HEK293 (cell line): ENCODE results near the gene LDLRAD3.
A peak's percentile ranks its signal among the peaks of the same experiment; 100 is the strongest.

ENCODE experiments used
- CTCF ChIA-PET: fragments of 350-600 bp; formaldehyde crosslinking; extraction: SDS; loops from one replicate; lab custom pipeline; 2021; ENCODE audit warnings: antibody characterized with exemption; lab: Yijun Ruan, JAX
- POLR2A ChIA-PET: fragments of 300-600 bp; formaldehyde crosslinking; extraction: SDS; loops from one replicate; lab custom pipeline; 2020; ENCODE audit warnings: antibody characterized with exemption, inconsistent platforms; lab: Yijun Ruan, JAX
- H3K27ac ChIP-seq: fragments of 200-500 bp; sonication (Bioruptor generic); 2 replicates; pipeline ENCODE4 v1.5.1; 2014; ENCODE audit warnings: low read depth, low read length, control low read depth, inconsistent platforms; ENCODE audit errors: extremely low read depth
- H3K36me3 ChIP-seq, 2 experiments: fragments of 200-500 bp in 1 of 2; sonication (Bioruptor generic) in 1 of 2; 1 replicate in 1 of 2; 2 replicates in 1 of 2; pipeline ENCODE4 v1.5.1; 2014 to 2017; ENCODE audit warnings: inconsistent platforms in 2 of 2, low read length in 2 of 2; ENCODE audit not compliant: control insufficient read depth in 2 of 2, insufficient read depth in 1 of 2
- H3K4me1 ChIP-seq: fragments of 200-500 bp; sonication (Bioruptor generic); 2 replicates; pipeline ENCODE4 v1.5.1; 2014; ENCODE audit warnings: mild to moderate bottlenecking, low read length, inconsistent platforms; ENCODE audit not compliant: control insufficient read depth, insufficient read depth
- H3K4me3 ChIP-seq: 2 replicates; pipeline ENCODE4 v1.5.1; 2011; ENCODE audit warnings: low read depth, mild to moderate bottlenecking, control low read depth, low read length, moderate library complexity
- H3K9me3 ChIP-seq: fragments of 200-500 bp; sonication (Bioruptor generic); 2 replicates; pipeline ENCODE4 v1.5.1; 2014; ENCODE audit warnings: low read depth, low read length, inconsistent platforms; ENCODE audit not compliant: control insufficient read depth, insufficient read depth
- ATF2 ChIP-seq: fragments of 450-650 bp; formaldehyde crosslinking; IDR thresholded peaks from 2 replicates; pipeline ENCODE4 v1.5.1; 2016; ENCODE audit warnings: missing biosample characterization, missing genetic modification characterization, low read depth
- ELK4 ChIP-seq: IDR thresholded peaks from 2 replicates; pipeline ENCODE4 v1.6.1; 2011; ENCODE audit warnings: mild to moderate bottlenecking, low read depth, low read length, borderline replicate concordance
- GLI4 ChIP-seq: fragments of 450-650 bp; formaldehyde crosslinking; IDR thresholded peaks from 2 replicates; pipeline ENCODE4 v1.5.1; 2016; ENCODE audit warnings: missing biosample characterization, missing genetic modification characterization
- GLIS1 ChIP-seq: fragments of 450-650 bp; formaldehyde crosslinking; IDR thresholded peaks from 2 replicates; pipeline ENCODE4 v1.5.1; 2016; ENCODE audit warnings: missing biosample characterization, missing genetic modification characterization
- KLF10 ChIP-seq: fragments of 450-650 bp; IDR thresholded peaks from 2 replicates; pipeline ENCODE4 v1.5.1; 2018; ENCODE audit warnings: missing biosample characterization, mild to moderate bottlenecking, missing genetic modification characterization
- KLF17 ChIP-seq: fragments of 450-650 bp; formaldehyde crosslinking; IDR thresholded peaks from 2 replicates; pipeline ENCODE4 v1.5.1; 2016; ENCODE audit warnings: missing biosample characterization, missing genetic modification characterization
- MEIS1 ChIP-seq: sonication (generic); formaldehyde crosslinking; IDR thresholded peaks from 2 replicates; pipeline ENCODE4 v1.8.1; 2022; ENCODE audit warnings: missing genetic modification reagents, mild to moderate bottlenecking, borderline replicate concordance
- OSR2 ChIP-seq: fragments of 450-650 bp; formaldehyde crosslinking; IDR thresholded peaks from 2 replicates; pipeline ENCODE4 v1.5.1; 2016; ENCODE audit warnings: missing biosample characterization, missing genetic modification characterization
- TCF7L2 ChIP-seq: IDR thresholded peaks from 2 replicates; pipeline ENCODE4 v1.6.1; 2011; ENCODE audit warnings: low read depth, mild to moderate bottlenecking, inconsistent platforms, low read length, moderate library complexity, borderline replicate concordance
- ZBTB1 ChIP-seq: fragments of 450-650 bp; formaldehyde crosslinking; IDR thresholded peaks from 2 replicates; pipeline ENCODE4 v1.5.1; 2016; ENCODE audit warnings: missing biosample characterization, missing genetic modification characterization
- ZFP69B ChIP-seq: fragments of 450-650 bp; formaldehyde crosslinking; IDR thresholded peaks from 2 replicates; pipeline ENCODE4 v1.5.1; 2016; ENCODE audit warnings: missing biosample characterization, missing genetic modification characterization
- ZNF121 ChIP-seq: fragments of 450-650 bp; formaldehyde crosslinking; IDR thresholded peaks from 2 replicates; pipeline ENCODE4 v1.5.1; 2016; ENCODE audit warnings: missing biosample characterization, missing genetic modification characterization
- ZNF175 ChIP-seq: fragments of 450-650 bp; formaldehyde crosslinking; IDR thresholded peaks from 2 replicates; pipeline ENCODE4 v1.5.1; 2016; ENCODE audit warnings: missing biosample characterization, missing genetic modification characterization
- ZNF184 ChIP-seq: fragments of 450-650 bp; IDR thresholded peaks from 2 replicates; pipeline ENCODE4 v1.5.1; 2018; ENCODE audit warnings: missing biosample characterization, mild to moderate bottlenecking, missing genetic modification characterization
- ZNF19 ChIP-seq: fragments of 450-650 bp; formaldehyde crosslinking; IDR thresholded peaks from 2 replicates; pipeline ENCODE4; 2016; ENCODE audit warnings: missing biosample characterization, missing genetic modification characterization, low read depth
- ZNF23 ChIP-seq: fragments of 450-650 bp; formaldehyde crosslinking; IDR thresholded peaks from 2 replicates; pipeline ENCODE4 v1.5.1; 2016; ENCODE audit warnings: missing biosample characterization, missing genetic modification characterization, borderline replicate concordance
- ZNF266 ChIP-seq: fragments of 450-650 bp; formaldehyde crosslinking; IDR thresholded peaks from 2 replicates; pipeline ENCODE4 v1.5.1; 2016; ENCODE audit warnings: missing biosample characterization, missing genetic modification characterization, low read depth
- ZNF335 ChIP-seq: fragments of 450-650 bp; formaldehyde crosslinking; conservative IDR thresholded peaks from 2 replicates; pipeline ENCODE4 v1.5.1; 2016; ENCODE audit warnings: missing biosample characterization, missing genetic modification characterization
- ZNF473 ChIP-seq: fragments of 450-650 bp; formaldehyde crosslinking; IDR thresholded peaks from 2 replicates; pipeline ENCODE4 v1.5.1; 2017; ENCODE audit warnings: missing biosample characterization, missing genetic modification characterization
- ZNF521 ChIP-seq: fragments of 450-650 bp; formaldehyde crosslinking; IDR thresholded peaks from 2 replicates; pipeline ENCODE4 v1.5.1; 2017; ENCODE audit warnings: missing biosample characterization, mild to moderate bottlenecking, missing genetic modification characterization
- ZNF580 ChIP-seq: fragments of 450-650 bp; formaldehyde crosslinking; IDR thresholded peaks from 2 replicates; pipeline ENCODE4 v1.5.1; 2016; ENCODE audit warnings: missing biosample characterization, missing genetic modification characterization
- ZNF600 ChIP-seq: fragments of 450-650 bp; formaldehyde crosslinking; IDR thresholded peaks from 2 replicates; pipeline ENCODE4 v1.5.1; 2016; ENCODE audit warnings: missing biosample characterization, missing genetic modification characterization
- ZNF610 ChIP-seq: fragments of 450-650 bp; formaldehyde crosslinking; IDR thresholded peaks from 2 replicates; pipeline ENCODE4 v1.5.1; 2016; ENCODE audit warnings: missing biosample characterization, missing genetic modification characterization, borderline replicate concordance
- ZNF664 ChIP-seq: fragments of 450-650 bp; formaldehyde crosslinking; IDR thresholded peaks from 2 replicates; pipeline ENCODE4 v1.5.1; 2016; ENCODE audit warnings: missing biosample characterization, missing genetic modification characterization
- ZNF692 ChIP-seq: fragments of 450-650 bp; formaldehyde crosslinking; IDR thresholded peaks from 2 replicates; pipeline ENCODE4 v1.5.1; 2016; ENCODE audit warnings: missing biosample characterization, missing genetic modification characterization
- ZNF704 ChIP-seq: fragments of 450-650 bp; formaldehyde crosslinking; IDR thresholded peaks from 2 replicates; pipeline ENCODE4 v1.5.1; 2016; ENCODE audit warnings: missing biosample characterization, missing genetic modification characterization
- ZNF768 ChIP-seq: fragments of 450-650 bp; formaldehyde crosslinking; IDR thresholded peaks from 2 replicates; pipeline ENCODE4 v1.5.1; 2018; ENCODE audit warnings: missing biosample characterization, mild to moderate bottlenecking, missing genetic modification characterization
- ZNF785 ChIP-seq: fragments of 450-650 bp; formaldehyde crosslinking; IDR thresholded peaks from 2 replicates; pipeline ENCODE4 v1.5.1; 2016; ENCODE audit warnings: missing biosample characterization, missing genetic modification characterization

LDLRAD3 gene

GRCh38 chr11:36051235-36052144 lies 107.6 kb downstream of the LDLRAD3 start (continued):
- no peak for TF ChIP-seq GLIS1 (tag by site-specific recombination)
- TF ChIP-seq ZNF664: peak; percentile 56; the same call in 1 of the 2 replicates
- 0 out of 2 replicates have a peak, but pooled peaks have one; percentile 33 for TF ChIP-seq ZNF768

GRCh38 chr11:36053281-36053680 lies 109.4 kb downstream of the LDLRAD3 start:
- no peak overlapping the region for H3K4me3 ChIP-seq
- no peaks in the 10 kb centered on the region for H3K36me3 ChIP-seq
- ChIA-PET CTCF (interaction anchor here (0.5 to 2.4 kb wide), 4 partner anchors 11 to 240 kb away, joined by 3 to 16 read pairs (median 5); no protein-coding TSS in a partner anchor), POLR2A (no interaction called here)
- TF ChIP-seq ZNF785 (tag by site-specific recombination): no peak
- TF ChIP-seq ATF2: no peak
- TF ChIP-seq ZNF610 (tag by site-specific recombination): no peak
- no peak for TF ChIP-seq OSR2 (tag by site-specific recombination)
- TF ChIP-seq ZNF521 (tag by site-specific recombination): no peak
- TF ChIP-seq ELK4: no peak
- TF ChIP-seq ZNF23: no peak
- no peak for TF ChIP-seq ZNF266
- no peak for TF ChIP-seq KLF17
- no peak for TF ChIP-seq ZNF704 (tag by site-specific recombination)
- TF ChIP-seq ZNF175 (tag by site-specific recombination): no peak
- no peak for TF ChIP-seq TCF7L2
- TF ChIP-seq ZNF664: no peak
- TF ChIP-seq ZNF184 (tag by site-specific recombination): no peak
- no peak for TF ChIP-seq ZNF121 (tag by site-specific recombination)
- no peak for TF ChIP-seq GLIS1 (tag by site-specific recombination)
- TF ChIP-seq ZNF600 (tag by site-specific recombination): no peak
- no peaks in the 10 kb centered on the region for H3K9me3 ChIP-seq
- no peak overlapping the region for H3K27ac ChIP-seq
- H3K4me1 ChIP-seq: peaks cover 7% of the 10 kb centered on the region

- Histone ChIP-seq H3K4me1 (peaks cover 7% of the 10 kb centered on the region), H3K36me3 (no peaks in the 10 kb centered on the region), H3K27ac (no peak overlapping the region), H3K9me3 (no peaks in the 10 kb centered on the region), H3K4me3 (no peak overlapping the region)
- CTCF ChIA-PET: interaction anchor here (2.4 kb wide), 1 partner anchor 12 kb away, joined by 16 read pairs; no protein-coding TSS in a partner anchor
- POLR2A ChIA-PET: no interaction called here
- no peak for TF ChIP-seq ZNF335 (tag by site-specific recombination)
- TF ChIP-seq ZNF580 (tag by site-specific recombination): no peak
- TF ChIP-seq ZFP69B (tag by site-specific recombination): no peak
- TF ChIP-seq ZNF692 (tag by site-specific recombination): no peak
- no peak for TF ChIP-seq MEIS1 (CRISPR knock-in tag)
- no peak for TF ChIP-seq ZBTB1 (tag by site-specific recombination)
- no peak for TF ChIP-seq ZNF473
- no peak for TF ChIP-seq ZNF19 (tag by site-specific recombination)
- no peak for TF ChIP-seq KLF10 (tag by site-specific recombination)
- TF ChIP-seq GLIS1 (tag by site-specific recombination): no peak
- TF ChIP-seq ZNF121 (tag by site-specific recombination): no peak
- TF ChIP-seq GLI4 (tag by site-specific recombination): no peak
Measured at GRCh38 chr11:36053862-36054261, 110.0 kb downstream of the LDLRAD3 start.
